Measurements from ENCODE around the gene CAPG.

GRCh38 chr2:85439986-85440385 lies 29.8 kb upstream of the CAPG start:
- TF ChIP-seq CTCF (IDR thresholded peaks at IDR 0.05) (no peak), POLR2A (IDR thresholded peaks at IDR 0.05) (no peak)

All from adrenal gland (tissue), 5 donors.